PFSK-1 (cell line): ENCODE results near the gene OR12D1. TPM values are rescaled to one million over a fixed set of nuclear protein-coding genes. Genes with fewer than 3 reads are reported as not detected.

Experiments used
- FOXP2 ChIP-seq: optimal IDR thresholded peaks from 2 replicates; pipeline ENCODE3; 2011; ENCODE audit warnings: borderline replicate concordance, control low read depth, inconsistent platforms; ENCODE audit not compliant: insufficient read depth; ENCODE audit errors: extremely low read length, extremely low read depth
- POLR2AphosphoS5 ChIP-seq: IDR thresholded peaks from 2 replicates; pipeline ENCODE4 v1.6.1; 2012; ENCODE audit warnings: low read depth, mild to moderate bottlenecking, control low read depth, low read length, moderate library complexity
- SIN3A ChIP-seq: IDR thresholded peaks from 2 replicates; pipeline ENCODE4 v1.6.1; 2012; ENCODE audit warnings: mild to moderate bottlenecking, low read length, moderate library complexity, borderline replicate concordance; ENCODE audit not compliant: insufficient read depth
- TAF1 ChIP-seq: IDR thresholded peaks from 2 replicates; pipeline ENCODE4 v1.6.1; 2012; ENCODE audit warnings: low read length, control low read depth, borderline replicate concordance; ENCODE audit not compliant: insufficient read depth
- polyA plus RNA-seq: library from polyadenylated mRNA; unstranded; fragments of >200 nt; gene quantifications from one replicate; pipeline ENCODE4 v1.2.1, GENCODE V29; 2012; ENCODE audit warnings: low read depth, missing spikeins; ENCODE audit not compliant: insufficient read length
- TF ChIP-seq, protein P1 (sequence below), 2 experiments: IDR thresholded peaks; 2 replicates each; pipeline versions ENCODE4 v1.6.1 to v1.8.0; 2011 to 2012; ENCODE audit warnings: low read depth in 2 of 2, low read length in 2 of 2, control low read depth in 1 of 2, inconsistent platforms in 1 of 2, mild to moderate bottlenecking in 1 of 2, moderate library complexity in 1 of 2; ENCODE audit not compliant: insufficient read depth in 1 of 2

Gene OR12D1
- polyA plus RNA-seq, result not detected

DNA sequence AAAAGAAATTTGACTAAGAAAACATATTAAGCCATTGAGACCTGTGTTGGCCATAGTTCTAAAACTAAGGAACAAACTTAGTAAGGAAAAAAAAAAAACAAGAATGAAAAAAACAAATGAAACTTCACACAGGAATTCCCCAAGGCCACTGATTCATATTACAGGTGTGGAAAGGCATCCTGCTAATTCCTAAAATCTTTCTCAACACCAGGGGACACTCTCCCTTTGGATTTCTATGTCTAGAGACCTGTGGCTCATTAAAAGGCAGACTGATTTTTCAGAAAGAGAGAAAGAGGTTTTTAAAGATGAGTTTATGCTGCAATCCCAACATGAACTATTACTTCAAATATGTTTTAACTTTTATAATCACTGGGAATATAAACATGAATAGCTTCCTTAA is at the start of gene OR12D1:
TSS of gene OR12D1 (plus strand) at position 341 of the 400 bp plus-strand sequence.
- no peak for TF ChIP-seq FOXP2
- TF ChIP-seq TAF1, result no peak
- no peak for TF ChIP-seq SIN3A
- no peak for TF ChIP-seq POLR2AphosphoS5
- TF ChIP-seq, protein P1, sequence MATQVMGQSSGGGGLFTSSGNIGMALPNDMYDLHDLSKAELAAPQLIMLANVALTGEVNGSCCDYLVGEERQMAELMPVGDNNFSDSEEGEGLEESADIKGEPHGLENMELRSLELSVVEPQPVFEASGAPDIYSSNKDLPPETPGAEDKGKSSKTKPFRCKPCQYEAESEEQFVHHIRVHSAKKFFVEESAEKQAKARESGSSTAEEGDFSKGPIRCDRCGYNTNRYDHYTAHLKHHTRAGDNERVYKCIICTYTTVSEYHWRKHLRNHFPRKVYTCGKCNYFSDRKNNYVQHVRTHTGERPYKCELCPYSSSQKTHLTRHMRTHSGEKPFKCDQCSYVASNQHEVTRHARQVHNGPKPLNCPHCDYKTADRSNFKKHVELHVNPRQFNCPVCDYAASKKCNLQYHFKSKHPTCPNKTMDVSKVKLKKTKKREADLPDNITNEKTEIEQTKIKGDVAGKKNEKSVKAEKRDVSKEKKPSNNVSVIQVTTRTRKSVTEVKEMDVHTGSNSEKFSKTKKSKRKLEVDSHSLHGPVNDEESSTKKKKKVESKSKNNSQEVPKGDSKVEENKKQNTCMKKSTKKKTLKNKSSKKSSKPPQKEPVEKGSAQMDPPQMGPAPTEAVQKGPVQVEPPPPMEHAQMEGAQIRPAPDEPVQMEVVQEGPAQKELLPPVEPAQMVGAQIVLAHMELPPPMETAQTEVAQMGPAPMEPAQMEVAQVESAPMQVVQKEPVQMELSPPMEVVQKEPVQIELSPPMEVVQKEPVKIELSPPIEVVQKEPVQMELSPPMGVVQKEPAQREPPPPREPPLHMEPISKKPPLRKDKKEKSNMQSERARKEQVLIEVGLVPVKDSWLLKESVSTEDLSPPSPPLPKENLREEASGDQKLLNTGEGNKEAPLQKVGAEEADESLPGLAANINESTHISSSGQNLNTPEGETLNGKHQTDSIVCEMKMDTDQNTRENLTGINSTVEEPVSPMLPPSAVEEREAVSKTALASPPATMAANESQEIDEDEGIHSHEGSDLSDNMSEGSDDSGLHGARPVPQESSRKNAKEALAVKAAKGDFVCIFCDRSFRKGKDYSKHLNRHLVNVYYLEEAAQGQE (IDR thresholded peaks at IDR 0.05; ENCODE audit: insufficient read depth in 1 of 2, low read depth in 2 of 2, low read length in 2 of 2), result no peak

DNA sequence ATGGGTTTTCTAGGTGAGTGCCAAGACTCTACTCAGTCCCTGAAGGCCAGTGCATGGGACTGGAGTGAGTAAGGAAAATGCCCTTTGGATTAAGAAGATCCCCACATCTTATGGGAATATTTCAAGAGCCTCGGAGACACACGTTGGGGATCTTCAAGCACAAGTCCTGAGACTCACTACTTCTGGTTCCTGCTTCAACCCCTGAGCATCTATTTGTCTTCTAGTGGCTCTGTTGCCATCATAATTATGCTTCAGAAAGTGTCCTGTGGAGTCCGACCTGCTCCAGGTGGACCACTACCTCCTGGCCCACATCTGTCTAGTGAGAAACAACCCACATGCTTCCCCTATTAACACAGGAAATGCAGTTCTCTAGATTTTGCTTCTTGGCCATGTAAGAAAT is 46.0 kb upstream of the OR12D1 start, which contains the start of gene OR5V1:
TSS of gene OR5V1 (minus strand) at position 101 of the 400 bp plus-strand sequence. CDS start 12,670 bp downstream, outside the sequence.
- no peak for TF ChIP-seq TAF1
- TF ChIP-seq SIN3A, result no peak
- TF ChIP-seq, protein P1 (IDR thresholded peaks at IDR 0.05; ENCODE audit: insufficient read depth in 1 of 2, low read depth in 2 of 2, low read length in 2 of 2), result no peak
- TF ChIP-seq FOXP2, result no peak
- TF ChIP-seq POLR2AphosphoS5, result no peak

DNA sequence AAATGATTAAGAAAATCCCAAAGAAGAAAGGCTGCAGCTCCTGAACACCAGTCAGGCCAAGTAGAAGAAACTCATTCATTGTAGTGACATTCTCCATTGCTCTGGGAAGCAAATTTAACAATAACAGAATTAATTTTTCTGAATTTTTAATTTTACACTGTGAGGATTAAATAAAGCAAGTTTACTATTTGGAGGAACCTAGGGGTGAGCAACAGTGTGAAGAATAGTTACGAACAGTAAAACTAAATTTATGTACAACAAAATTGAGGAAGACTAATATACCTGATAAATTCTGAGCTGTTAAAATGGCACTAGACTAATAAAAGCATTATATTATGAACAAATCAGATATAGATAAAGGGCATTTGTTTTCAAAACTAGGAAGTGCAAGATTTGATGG is 39.5 kb upstream of the OR12D1 start, which contains the start of gene OR12D3:
TSS of gene OR12D3 (minus strand) at position 101 of the 400 bp plus-strand sequence. CDS start at position 97, 4 bp downstream.
- TF ChIP-seq, protein P1 (IDR thresholded peaks at IDR 0.05; ENCODE audit: insufficient read depth in 1 of 2, low read depth in 2 of 2, low read length in 2 of 2), result no peak
- TF ChIP-seq TAF1, result no peak
- no peak for TF ChIP-seq SIN3A
- TF ChIP-seq POLR2AphosphoS5, result no peak
- no peak for TF ChIP-seq FOXP2

DNA sequence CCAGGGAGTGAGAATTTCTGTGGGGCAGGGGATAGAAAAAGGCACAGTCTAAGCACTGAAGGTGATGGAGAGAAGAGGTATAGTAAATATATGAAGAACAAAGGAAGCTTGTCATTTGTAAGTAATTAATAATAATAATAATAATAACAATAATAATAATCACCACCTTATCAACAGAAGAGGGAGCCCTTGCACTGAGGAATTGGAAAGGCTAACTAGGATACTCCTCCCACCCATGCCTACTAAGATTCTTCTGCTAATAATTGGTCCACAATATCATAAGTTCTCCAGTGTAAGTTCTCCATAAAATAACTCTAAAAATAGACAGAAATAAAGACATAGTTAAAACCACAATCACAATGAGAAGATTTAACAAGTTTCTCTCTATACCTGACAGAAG is 38.7 kb upstream of the OR12D1 start:
- TF ChIP-seq, protein P1 (IDR thresholded peaks at IDR 0.05; ENCODE audit: insufficient read depth in 1 of 2, low read depth in 2 of 2, low read length in 2 of 2), result no peak
- TF ChIP-seq POLR2AphosphoS5 (no peak), TAF1 (no peak), FOXP2 (no peak), SIN3A (no peak)

DNA sequence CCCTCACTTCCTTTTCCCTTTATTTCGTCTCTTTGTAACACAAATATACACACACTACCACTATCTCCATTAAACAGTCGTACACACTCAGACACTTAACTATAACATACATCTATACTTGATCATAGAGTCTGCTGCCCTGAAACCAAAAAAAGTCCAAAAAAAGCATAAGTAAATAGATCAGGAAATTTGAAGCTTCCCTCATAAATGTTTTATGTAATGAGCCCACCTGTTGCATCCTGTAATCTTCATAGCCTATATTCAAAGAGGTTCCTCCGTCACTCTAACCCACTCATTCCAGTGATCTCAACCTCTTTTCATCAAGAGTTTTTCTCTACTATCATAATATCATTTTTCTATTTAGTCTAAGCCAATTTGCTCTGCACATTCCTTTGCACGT is 26.2 kb upstream of the OR12D1 start:
- TF ChIP-seq FOXP2, result no peak
- TF ChIP-seq, protein P1 (IDR thresholded peaks at IDR 0.05; ENCODE audit: insufficient read depth in 1 of 2, low read depth in 2 of 2, low read length in 2 of 2), result no peak
- no peak for TF ChIP-seq TAF1
- no peak for TF ChIP-seq SIN3A
- no peak for TF ChIP-seq POLR2AphosphoS5
